ENCODE data around the gene HOXA9.

The HOXA9 gene

GRCh38 chr7:27164367-27165088, 809 bp downstream of the HOXA9 start:
- DNase-seq (ENCODE audit: low read depth in 2 of 2), result no peak

- DNase-seq (ENCODE audit: low read depth in 2 of 2), result no peak
Measured at GRCh38 chr7:27164045-27164366, 1.3 kb downstream of the HOXA9 start.

- no peak for DNase-seq (ENCODE audit: low read depth in 2 of 2)
Measured at GRCh38 chr7:27163288-27164044, 1.9 kb downstream of the HOXA9 start.

DNA sequence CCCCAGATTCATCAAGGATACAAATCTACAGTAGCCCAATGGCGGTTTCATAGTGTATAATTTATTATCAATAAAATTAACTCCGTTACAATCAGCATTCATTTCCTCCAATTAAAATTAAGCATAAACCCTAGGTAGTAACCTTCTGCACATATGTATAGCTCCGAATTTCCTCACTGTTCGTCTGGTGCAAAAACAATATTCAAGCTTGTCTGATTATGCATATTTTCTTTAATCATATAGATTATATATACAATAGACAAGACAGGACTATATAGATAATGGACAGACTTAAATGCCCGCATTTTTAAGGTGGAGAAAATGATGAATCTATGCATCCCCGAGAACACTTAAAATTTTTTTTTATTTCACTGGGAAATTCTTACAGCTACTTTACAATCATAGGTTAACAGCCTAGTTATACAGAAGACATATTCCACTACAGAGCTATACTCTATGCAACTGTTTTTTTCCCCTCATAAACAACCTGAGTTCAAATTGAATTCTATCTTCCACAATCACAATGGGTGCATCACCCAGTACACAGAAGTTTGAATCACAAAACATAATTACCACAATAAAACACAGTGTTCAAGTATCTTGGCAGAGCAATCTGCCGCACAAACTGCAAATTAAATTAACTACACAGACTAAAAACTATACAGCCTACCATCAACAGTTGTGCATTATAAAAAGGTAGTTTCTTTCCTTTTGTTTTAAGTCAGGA, 2.6 kb downstream of the HOXA9 start:
- DNase-seq (ENCODE audit: low read depth in 2 of 2), result no peak

- no peak for DNase-seq (ENCODE audit: low read depth in 2 of 2)
Measured at GRCh38 chr7:27161721-27162560, 3.4 kb downstream of the HOXA9 start.

GRCh38 chr7:27161214-27161720, 4.1 kb downstream of the HOXA9 start:
- no peak for DNase-seq (ENCODE audit: low read depth in 2 of 2)

- peak; percentile 77 to 78 for DNase-seq (ENCODE audit: low read depth in 2 of 2)
Measured at GRCh38 chr7:27160546-27161213, 4.7 kb downstream of the HOXA9 start.

DNA sequence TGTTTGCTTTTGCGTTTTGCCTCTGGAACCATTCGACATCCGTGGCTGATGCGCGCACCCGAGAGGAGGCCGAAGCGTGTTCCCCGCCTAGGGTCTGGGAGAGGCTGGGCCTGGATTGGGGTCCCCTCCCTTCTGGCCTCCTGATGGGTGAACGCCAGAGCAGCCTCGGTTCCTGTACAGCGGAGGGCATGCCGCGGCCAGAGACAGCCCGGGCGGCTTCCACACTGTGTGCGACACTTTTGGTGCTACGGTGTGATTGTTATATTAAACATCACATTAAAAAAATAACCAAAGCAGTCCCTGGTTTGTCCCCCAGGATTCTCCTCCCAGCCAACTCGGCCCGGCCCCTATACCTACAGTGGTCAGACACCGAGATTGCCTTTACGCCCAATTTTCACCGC, 5.2 kb downstream of the HOXA9 start:
- no peak for DNase-seq (ENCODE audit: low read depth in 2 of 2)

DNA sequence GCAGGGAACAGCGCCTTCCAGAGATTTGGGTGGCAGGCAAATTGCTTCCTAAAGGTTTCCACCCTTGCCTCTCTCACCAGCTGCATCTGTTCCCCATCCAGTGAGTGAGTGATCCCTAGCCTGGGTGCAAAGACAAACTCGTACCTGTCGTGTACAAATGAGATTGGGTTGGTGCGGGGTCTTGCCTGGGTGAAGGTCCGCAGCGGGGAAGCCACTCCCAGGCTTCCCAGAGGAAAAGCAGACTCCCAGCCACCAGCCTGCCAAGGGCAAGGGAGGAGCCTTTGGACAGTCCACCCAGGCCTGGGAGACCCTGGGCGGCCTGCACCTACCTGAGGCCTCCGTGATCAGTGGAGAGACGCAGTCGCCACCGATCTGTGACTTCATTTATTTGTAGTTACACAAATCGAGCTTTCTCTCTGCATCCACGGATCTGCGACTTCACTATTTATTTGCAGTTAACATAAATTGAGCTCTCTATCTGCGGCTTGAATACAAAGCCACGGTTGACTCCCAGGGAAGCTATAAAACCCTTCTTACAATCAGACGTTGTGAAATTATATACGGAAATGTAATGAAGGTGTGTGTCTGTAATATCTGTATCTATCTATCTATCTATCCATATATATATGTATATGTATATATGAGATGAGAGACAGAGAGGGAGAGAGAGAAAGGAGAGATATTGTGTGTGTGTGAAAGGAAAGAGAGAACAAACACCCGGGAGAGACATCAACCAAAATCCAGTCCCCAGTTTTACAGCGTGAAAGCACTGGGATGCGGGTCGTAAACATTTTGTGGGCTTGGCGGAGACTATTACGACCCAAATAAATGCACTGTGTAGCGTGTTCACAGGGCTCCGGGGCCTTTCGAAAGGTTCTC, 5.8 kb downstream of the HOXA9 start:
- no peak for DNase-seq (ENCODE audit: low read depth in 2 of 2)

DNA sequence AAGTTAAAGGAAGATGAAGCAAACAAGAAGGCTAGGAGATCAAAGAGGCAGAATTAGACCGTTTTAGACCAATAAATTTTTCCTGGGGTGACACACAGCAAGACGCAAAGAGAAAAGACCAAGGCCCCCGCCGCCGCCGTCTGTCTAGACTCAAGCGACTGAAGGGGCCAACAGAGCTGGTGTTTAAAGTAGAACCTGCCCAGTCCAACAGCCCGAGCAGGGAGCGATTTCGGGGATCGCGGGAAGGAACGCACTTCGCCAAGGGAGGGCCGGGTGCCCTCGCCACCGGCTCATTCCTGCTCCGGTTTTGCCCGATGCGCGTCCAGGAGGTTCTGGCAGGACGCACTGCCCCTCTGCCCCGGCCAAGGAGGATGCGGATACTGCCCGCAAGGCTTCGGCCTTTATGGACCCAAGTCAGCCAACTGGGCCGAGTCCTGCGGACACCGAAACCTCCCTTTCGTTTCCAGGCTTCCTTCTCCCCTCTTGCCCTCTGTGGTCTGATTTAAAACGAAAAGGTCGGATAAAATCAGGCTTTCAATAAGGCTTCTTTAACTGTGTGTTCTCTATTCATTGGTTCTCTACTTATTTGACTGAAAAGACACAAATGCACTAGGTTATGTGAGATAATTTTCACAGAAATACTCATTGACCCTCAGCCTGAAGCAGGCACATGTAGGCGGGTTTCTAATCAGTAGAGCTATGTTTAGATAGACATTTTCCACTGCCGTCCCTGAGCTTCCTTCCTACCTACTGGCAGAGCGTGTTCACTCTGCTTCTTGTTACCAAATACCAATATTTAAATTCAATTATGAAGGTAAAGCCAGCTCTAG, 6.7 kb downstream of the HOXA9 start:
- DNase-seq (ENCODE audit: low read depth in 2 of 2), result no peak

DNA sequence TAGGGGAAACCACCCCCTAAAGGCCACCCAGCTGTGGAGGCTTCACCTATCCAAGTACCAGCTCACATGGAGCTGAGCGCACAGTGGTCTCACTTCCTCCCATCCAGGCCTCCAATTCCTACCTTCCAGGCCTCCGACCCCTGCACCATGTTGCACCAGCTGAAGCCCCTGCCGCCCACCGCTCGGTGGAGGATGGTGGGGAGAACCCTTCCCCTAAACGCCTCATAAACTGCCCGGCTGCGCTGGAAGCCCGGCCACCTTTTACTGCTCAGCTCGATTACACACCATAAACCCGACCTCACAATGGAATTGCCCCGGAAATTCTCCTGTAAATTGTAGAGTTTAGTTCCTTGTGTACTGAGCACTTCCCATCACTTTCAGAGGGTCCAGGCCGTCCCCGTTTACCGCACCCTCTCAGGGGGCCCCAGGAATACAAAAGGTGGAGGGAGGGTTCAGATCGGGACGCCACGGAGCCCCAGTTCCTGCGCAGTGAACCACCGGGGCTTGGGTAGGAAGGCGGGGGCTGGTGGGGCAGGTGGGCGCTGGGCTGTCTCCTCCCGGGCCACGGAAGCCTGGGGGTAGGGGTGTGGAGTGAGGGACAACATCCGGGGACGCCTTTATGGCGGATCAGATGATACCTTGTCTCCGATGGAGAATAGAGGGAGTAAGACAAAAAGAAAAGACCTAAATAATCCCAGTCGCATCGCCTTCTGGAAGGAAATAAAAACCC, 7.5 kb downstream of the HOXA9 start:
- no peak for DNase-seq (ENCODE audit: low read depth in 2 of 2)

DNA sequence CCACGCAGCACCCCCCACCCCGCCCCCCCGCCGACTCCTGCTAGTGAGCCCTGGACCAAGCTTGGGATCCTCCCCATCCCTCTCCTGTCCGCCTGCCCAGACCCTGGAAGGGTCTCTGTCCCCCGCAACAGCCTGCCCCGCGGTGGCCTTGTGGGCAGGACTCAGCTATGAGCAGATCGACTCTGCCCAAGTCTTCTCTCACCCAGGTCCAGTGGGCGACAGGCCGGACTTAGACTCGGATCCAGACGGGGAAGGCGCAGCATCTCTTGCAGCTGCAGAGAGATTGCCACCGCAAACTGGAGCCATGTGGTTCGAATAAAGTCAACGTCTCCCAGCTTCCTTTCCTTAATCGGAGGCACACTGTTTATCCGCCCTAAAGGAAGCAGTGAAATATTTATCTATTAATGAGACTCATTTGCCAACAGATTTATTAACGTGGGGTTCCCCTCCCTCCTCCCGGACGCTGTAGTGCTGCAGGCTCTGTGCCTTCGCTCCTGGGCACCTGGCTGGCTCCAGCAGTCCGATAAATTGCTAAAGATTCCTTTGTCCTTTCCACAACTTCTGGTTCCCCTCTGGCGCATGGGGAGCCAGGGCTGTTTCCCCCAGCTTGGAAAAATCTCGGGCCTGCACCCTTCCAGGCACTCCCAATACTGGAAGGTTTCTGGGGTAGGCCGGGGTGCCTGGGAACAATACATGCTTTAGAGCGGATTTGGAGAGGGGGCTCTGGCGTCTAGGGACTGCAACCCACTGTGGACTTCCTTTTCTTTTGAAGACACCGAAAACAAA, 8.2 kb downstream of the HOXA9 start:
- no peak for DNase-seq (ENCODE audit: low read depth in 2 of 2)

GRCh38 chr7:27156508-27156898, 8.8 kb downstream of the HOXA9 start, which contains the start of gene HOXA7:
Gene HOXA7 (minus strand): TSS chr7:27156675. CDS start chr7:27156545, 130 bp downstream.
- no peak for DNase-seq (ENCODE audit: low read depth in 2 of 2)

DNA sequence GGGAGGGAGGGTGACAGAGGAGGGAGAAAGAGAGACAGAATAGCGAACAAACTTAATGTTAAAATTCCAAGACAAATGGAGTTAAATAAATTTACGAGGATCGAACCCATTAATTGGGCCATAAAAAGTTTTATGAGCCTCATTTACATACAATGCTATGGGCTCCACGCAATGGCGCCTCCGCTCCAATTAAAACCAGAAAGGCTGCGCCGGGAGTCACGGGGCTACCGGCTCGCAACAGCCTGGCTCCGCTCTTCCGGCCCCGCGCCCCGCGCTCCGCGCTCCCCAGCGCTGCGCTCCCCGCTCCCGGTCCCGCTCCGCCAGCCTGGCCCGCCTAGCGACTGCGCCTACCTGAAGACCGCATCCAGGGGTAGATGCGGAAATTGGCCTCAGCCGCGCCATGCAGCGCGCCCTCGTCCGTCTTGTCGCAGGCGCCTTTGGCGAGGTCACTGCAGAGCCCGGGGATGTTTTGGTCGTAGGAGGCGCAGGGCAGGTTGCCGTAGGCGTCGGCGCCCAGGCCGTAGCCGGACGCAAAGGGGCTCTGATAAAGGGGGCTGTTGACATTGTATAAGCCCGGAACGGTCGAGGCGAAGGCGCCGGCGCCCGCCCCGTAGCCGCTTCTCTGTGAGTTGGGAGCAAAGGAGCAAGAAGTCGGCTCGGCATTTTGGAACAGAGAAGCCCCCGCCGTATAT, 9.4 kb downstream of the HOXA9 start:
- DNase-seq (ENCODE audit: low read depth in 2 of 2), result no peak

DNA sequence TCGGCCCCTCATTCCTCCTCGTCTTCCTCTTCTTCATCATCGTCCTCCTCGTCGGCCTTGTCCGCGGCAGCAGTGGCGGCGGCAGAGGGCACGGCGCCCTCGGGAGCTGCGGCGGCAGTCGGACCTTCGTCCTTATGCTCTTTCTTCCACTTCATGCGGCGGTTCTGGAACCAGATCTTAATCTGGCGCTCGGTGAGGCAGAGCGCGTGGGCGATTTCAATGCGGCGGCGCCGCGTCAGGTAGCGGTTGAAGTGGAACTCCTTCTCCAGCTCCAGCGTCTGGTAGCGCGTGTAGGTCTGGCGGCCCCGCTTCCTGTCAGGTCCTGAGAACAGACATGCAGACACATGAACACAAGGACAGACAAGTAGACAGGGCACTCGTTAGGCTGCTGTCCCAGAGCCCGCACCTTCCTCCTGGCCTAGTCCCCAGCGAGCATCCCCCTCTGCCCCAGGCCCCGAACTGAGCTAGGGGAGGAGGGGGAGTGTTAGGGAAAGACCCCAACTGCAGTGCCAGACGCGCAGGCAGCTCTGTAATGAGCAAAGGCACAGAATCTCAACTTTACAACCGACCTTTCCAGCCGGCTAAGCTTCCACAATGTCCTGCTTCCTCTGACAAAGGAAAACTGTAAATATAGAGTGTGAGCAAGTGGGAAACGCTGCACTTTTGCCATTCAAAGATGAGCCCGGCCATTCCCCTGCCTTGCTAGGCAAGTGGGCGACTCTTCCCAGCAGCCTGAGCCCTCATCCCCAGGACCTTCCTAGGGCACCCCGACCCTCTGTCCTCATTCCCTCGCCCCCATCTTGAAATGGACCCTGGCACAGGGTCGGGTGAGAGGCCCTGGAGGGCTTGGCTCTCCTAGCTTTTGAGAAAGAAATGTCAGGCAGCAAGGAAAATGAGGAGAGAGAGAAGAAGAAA, 10.2 kb downstream of the HOXA9 start:
- DNase-seq (ENCODE audit: low read depth in 2 of 2), result no peak

DNA sequence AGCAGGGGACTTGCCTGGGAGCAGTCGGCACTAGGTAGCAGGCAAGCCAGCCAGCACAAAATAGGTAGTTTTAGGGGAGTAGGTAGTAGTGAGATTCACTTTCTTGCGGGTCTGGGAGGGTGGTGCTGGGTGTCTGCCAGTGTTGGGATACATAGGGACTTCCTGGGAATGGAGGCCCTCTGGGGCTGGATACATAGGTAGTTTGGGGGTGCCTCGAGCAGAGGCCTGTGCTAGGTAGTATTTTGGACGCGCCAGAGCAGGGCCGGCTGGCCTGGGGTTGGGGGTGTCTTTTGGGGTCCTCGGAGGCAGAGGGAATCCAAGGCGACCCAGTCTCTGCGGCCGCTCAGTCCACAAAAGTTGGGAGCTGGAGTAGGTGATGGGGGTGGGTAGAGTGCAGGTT, 11.0 kb downstream of the HOXA9 start:
- no peak for DNase-seq (ENCODE audit: low read depth in 2 of 2)
